Gastrocnemius medialis (tissue), 4 donors: ENCODE measurements around the gene OTC.

Experiments used
- POLR2A ChIP-seq, 2 donors: fragments of 450-650 bp; IDR thresholded peaks; one replicate each; pipeline ENCODE4 v1.6.1; 2017; ENCODE audit warnings: antibody characterized with exemption in 2 of 2, mild to moderate bottlenecking in 2 of 2, moderate library complexity in 2 of 2
- TF ChIP-seq, protein P1 (sequence below), 5 experiments: fragments of 450-650 bp in 3 of 5; fragments of 200-600 bp in 2 of 5; sonication (generic) in 2 of 5; IDR thresholded peaks in 4 of 5; conservative IDR thresholded peaks in 1 of 5; 1 replicate in 4 of 5; 2 replicates in 1 of 5; pipeline ENCODE4 v1.5.1; 2016 to 2019; ENCODE audit warnings: antibody characterized with exemption in 5 of 5, mild to moderate bottlenecking in 3 of 5, moderate library complexity in 3 of 5

DNA sequence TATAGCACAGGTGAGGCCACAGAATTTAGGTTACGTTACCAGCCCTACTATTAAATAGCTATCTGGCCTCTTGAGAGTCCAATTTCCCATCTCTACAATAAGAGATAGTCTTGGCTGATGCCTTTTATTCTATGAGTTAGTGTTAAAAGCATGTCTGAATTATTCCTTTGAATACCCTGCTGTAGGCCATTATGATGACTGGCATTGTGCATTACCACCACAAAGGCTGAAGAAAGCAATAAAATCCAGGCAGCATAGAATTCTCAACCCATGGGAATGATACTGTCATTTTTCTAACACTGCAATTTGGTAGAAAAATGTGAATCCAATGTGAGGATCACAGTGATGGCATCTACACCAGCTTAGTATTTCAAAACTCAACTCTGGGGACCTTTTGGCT is 51.4 kb downstream of the OTC start:
- TF ChIP-seq, protein P1, sequence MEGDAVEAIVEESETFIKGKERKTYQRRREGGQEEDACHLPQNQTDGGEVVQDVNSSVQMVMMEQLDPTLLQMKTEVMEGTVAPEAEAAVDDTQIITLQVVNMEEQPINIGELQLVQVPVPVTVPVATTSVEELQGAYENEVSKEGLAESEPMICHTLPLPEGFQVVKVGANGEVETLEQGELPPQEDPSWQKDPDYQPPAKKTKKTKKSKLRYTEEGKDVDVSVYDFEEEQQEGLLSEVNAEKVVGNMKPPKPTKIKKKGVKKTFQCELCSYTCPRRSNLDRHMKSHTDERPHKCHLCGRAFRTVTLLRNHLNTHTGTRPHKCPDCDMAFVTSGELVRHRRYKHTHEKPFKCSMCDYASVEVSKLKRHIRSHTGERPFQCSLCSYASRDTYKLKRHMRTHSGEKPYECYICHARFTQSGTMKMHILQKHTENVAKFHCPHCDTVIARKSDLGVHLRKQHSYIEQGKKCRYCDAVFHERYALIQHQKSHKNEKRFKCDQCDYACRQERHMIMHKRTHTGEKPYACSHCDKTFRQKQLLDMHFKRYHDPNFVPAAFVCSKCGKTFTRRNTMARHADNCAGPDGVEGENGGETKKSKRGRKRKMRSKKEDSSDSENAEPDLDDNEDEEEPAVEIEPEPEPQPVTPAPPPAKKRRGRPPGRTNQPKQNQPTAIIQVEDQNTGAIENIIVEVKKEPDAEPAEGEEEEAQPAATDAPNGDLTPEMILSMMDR (IDR thresholded peaks at IDR 0.05 in 4 of 5, conservative IDR thresholded peaks at IDR 0.05 in 1 of 5) = no peak
- TF ChIP-seq POLR2A (IDR thresholded peaks at IDR 0.05) = no peak
